GM18858 (cell line): Measurements from ENCODE around the gene TBXT.

ENCODE experiments used
- ATAC-seq: cut with Tn5 transposase; IDR thresholded peaks from one replicate; pipeline ENCODE4 v1.9.1; 2021; ENCODE audit not compliant: unreplicated experiment

Gene TBXT

GRCh38 chr6:166121726-166122125, 45.9 kb downstream of the TBXT start:
- ATAC-seq, result no peak

- ATAC-seq, result no peak
Observed at GRCh38 chr6:166119116-166119911, 48.3 kb downstream of the TBXT start.

- no peak for ATAC-seq
Observed at GRCh38 chr6:166115609-166116008, 52.0 kb downstream of the TBXT start.

GRCh38 chr6:166112580-166112979, 55.1 kb downstream of the TBXT start:
- no peak for ATAC-seq

GRCh38 chr6:166109608-166110007, 58.0 kb downstream of the TBXT start:
- no peak for ATAC-seq
